PFSK-1 (cell line): ENCODE measurements around the gene BAZ2B.

Experiments used
- POLR2AphosphoS5 ChIP-seq: IDR thresholded peaks from 2 replicates; pipeline ENCODE4 v1.6.1; 2012; ENCODE audit warnings: low read depth, mild to moderate bottlenecking, control low read depth, low read length, moderate library complexity
- REST ChIP-seq, 2 experiments: IDR thresholded peaks; 2 replicates each; pipeline versions ENCODE4 v1.6.1 to v1.8.0; 2011 to 2012; ENCODE audit warnings: low read depth in 2 of 2, low read length in 2 of 2, control low read depth in 1 of 2, inconsistent platforms in 1 of 2, mild to moderate bottlenecking in 1 of 2, moderate library complexity in 1 of 2; ENCODE audit not compliant: insufficient read depth in 1 of 2
- SIN3A ChIP-seq: IDR thresholded peaks from 2 replicates; pipeline ENCODE4 v1.6.1; 2012; ENCODE audit warnings: mild to moderate bottlenecking, low read length, moderate library complexity, borderline replicate concordance; ENCODE audit not compliant: insufficient read depth
- TAF1 ChIP-seq: IDR thresholded peaks from 2 replicates; pipeline ENCODE4 v1.6.1; 2012; ENCODE audit warnings: low read length, control low read depth, borderline replicate concordance; ENCODE audit not compliant: insufficient read depth

- TF ChIP-seq POLR2AphosphoS5 (no peak), SIN3A (no peak), TAF1 (no peak), REST (IDR thresholded peaks at IDR 0.05; ENCODE audit: insufficient read depth in 1 of 2, low read depth in 2 of 2, low read length in 2 of 2) (no peak)
Measured at GRCh38 chr2:159445307-159445706, 171.0 kb downstream of the BAZ2B start.
